Measurements from ENCODE around the gene ADRA2C. TPM values are rescaled to one million over a fixed set of nuclear protein-coding genes. Genes with fewer than 3 reads are reported as not detected.

ADRA2C gene
- total and polyA plus RNA-seq, 9 of the 15 experiments (the other 6 are each of a cell fraction or from before 2014, with no cell fraction given) = 0.06 to 0.58 (median 0.14) TPM; not detected in 2

- no peaks in the 10 kb centered on the region for H3K79me2 ChIP-seq (ENCODE audit: control insufficient read depth, insufficient read depth, low read length)
- in situ Hi-C loops (cut with MboI) (no loop called here), intact Hi-C loops (cut with micrococcal nuclease) (no loop called here)
- no peak overlapping the region for H2AFZ ChIP-seq (ENCODE audit: low read depth, low read length)
- peak; percentile 94 for FAIRE-seq
- H3K4me1 ChIP-seq (replicated peaks in 1 of 2; ENCODE audit: control insufficient read depth in 2 of 2, insufficient read depth in 2 of 2, low read length in 2 of 2) = peaks cover 4 to 35% of the 10 kb centered on the region in 2 experiments; a peak in 3 of 5 replicates
- DNase-seq (ENCODE audit: extremely low read depth in 1 of 4, low spot score in 3 of 4) = peak; percentile 44 to 74 (median 72)
- WGBS (ENCODE audit: insufficient coverage, low coverage, missing lambda C conversion rate) = 8% methylated on average over 13 of the region's 19 CpGs
- H3K4me2 ChIP-seq (ENCODE audit: insufficient read depth, low read length) = peak overlapping the region; percentile 10; the same call in 1 of the 2 replicates
- BruUV-seq (replicated peaks) = no TSS peak
- peak; percentile 82 for ATAC-seq
- POLR2A ChIA-PET = no interaction called here
- no peak overlapping the region; a peak in 1 of 4 replicates for H3K9ac ChIP-seq (ENCODE audit: insufficient read depth in 1 of 2, low read depth in 2 of 2, low read length in 2 of 2)
- H3K27me3 ChIP-seq (ENCODE audit: control insufficient read depth in 2 of 2, insufficient read depth in 2 of 2, low read length in 2 of 2) = peaks cover 0 to 19% of the 10 kb centered on the region in 2 experiments; a peak in 3 of 5 replicates
- H4K20me1 ChIP-seq (replicated peaks; ENCODE audit: control insufficient read depth, insufficient read depth, low read length) = 0 out of 2 replicates have a peak, but pooled peaks cover 5% of the 10 kb centered on the region
- H3K36me3 ChIP-seq (ENCODE audit: control insufficient read depth, insufficient read depth, low read length) = no peaks in the 10 kb centered on the region
- CTCF ChIA-PET (ENCODE audit: low intra/inter-chr PET ratio) = no interaction called here
- no peaks in the 10 kb centered on the region for H3K9me1 ChIP-seq (ENCODE audit: control insufficient read depth, insufficient read depth, low read length)
- no peak overlapping the region for H3K27ac ChIP-seq (ENCODE audit: extremely low read depth, low read depth, low read length)
- H3K4me3 ChIP-seq = no peak overlapping the region
- H3K9me3 ChIP-seq (replicated peaks; ENCODE audit: control insufficient read depth, insufficient read depth, low read depth, low read length) = no peaks in the 10 kb centered on the region
- TF ChIP-seq ZNF184 (CRISPR knock-in tag; IDR thresholded peaks at IDR 0.05) (no peak), GTF2F1 (IDR thresholded peaks at IDR 0.05; ENCODE audit: low read depth, low read length) (no peak), HLTF (IDR thresholded peaks at IDR 0.05) (no peak), TFAP4 (CRISPR knock-in tag; IDR thresholded peaks at IDR 0.05; ENCODE audit: borderline replicate concordance) (no peak), ARID2 (IDR thresholded peaks at IDR 0.05) (no peak), CBX3 (IDR thresholded peaks at IDR 0.05; ENCODE audit: borderline replicate concordance in 1 of 2, low read length in 2 of 2) (peak in 1 of 2 experiments; percentile 55; a peak in 1 of 3 replicates), ZBTB33 (CRISPR knock-in tag; IDR thresholded peaks at IDR 0.05) (no peak), ZFP30 (CRISPR knock-in tag; IDR thresholded peaks at IDR 0.05; ENCODE audit: borderline replicate concordance) (no peak), MBD2 (IDR thresholded peaks at IDR 0.05; ENCODE audit: borderline replicate concordance, low read depth) (no peak), NEUROD1 (IDR thresholded peaks at IDR 0.05; ENCODE audit: borderline replicate concordance, low read depth, low read length, partially characterized antibody) (no peak), RBM15 (IDR thresholded peaks at IDR 0.05; ENCODE audit: insufficient read depth, low read length) (no peak), RHOXF2B (CRISPR knock-in tag; conservative IDR thresholded peaks at IDR 0.05) (no peak), BCOR (IDR thresholded peaks at IDR 0.05) (no peak), PHF20 (IDR thresholded peaks at IDR 0.05; ENCODE audit: partially characterized antibody) (no peak), FOXM1 (IDR thresholded peaks at IDR 0.05; ENCODE audit: low read depth) (no peak), FOXM1 (CRISPR knock-in tag; IDR thresholded peaks at IDR 0.05; ENCODE audit: low read depth) (no peak), SMARCA5 (IDR thresholded peaks at IDR 0.05) (no peak), NR1H2 (CRISPR knock-in tag; IDR thresholded peaks at IDR 0.05) (no peak), DEAF1 (CRISPR knock-in tag; IDR thresholded peaks at IDR 0.05) (no peak)
Measured at GRCh38 chr4:3781193-3781886, 15.2 kb downstream of the ADRA2C start.

All from K562 (cell line).